Retina (tissue), 1 donor: ENCODE data around the gene OVOL3.
"Not testable (repeated sequence)": the region's sequence is repeated elsewhere in the genome, so short reads cannot be mapped to it uniquely, and the experiment has no call there.

Source experiments
- DNase-seq: peaks from one replicate; pipeline ENCODE4 v3.0.0-alpha.2; 2016

OVOL3 gene

GRCh38 chr19:36101550-36102327 lies 9.2 kb upstream of the OVOL3 start:
- DNase-seq = no peak

- DNase-seq = no peak
Observed at GRCh38 chr19:36103040-36103626, 7.8 kb upstream of the OVOL3 start.

GRCh38 chr19:36103842-36104552 lies 6.9 kb upstream of the OVOL3 start:
- no peak for DNase-seq

- no peak for DNase-seq
Observed at GRCh38 chr19:36106441-36106840, 4.5 kb upstream of the OVOL3 start.

- no peak for DNase-seq
Observed at GRCh38 chr19:36106991-36107390, 4.0 kb upstream of the OVOL3 start.

- DNase-seq = no peak
Observed at GRCh38 chr19:36108684-36109083, 2.3 kb upstream of the OVOL3 start.

GRCh38 chr19:36111200-36111539 lies 227 bp downstream of the OVOL3 start:
- DNase-seq = no peak

GRCh38 chr19:36112678-36113077 lies 1.7 kb downstream of the OVOL3 start:
- no peak for DNase-seq

GRCh38 chr19:36113425-36113824 lies 2.5 kb downstream of the OVOL3 start:
- no peak for DNase-seq

GRCh38 chr19:36113894-36114720 lies 3.2 kb downstream of the OVOL3 start:
- DNase-seq = peak; percentile 19

GRCh38 chr19:36114721-36115452 lies 3.9 kb downstream of the OVOL3 start, which contains the start of gene POLR2I:
TSS of gene POLR2I (minus strand) at chr19:36114875. CDS start at chr19:36114856, 19 bp downstream.
- peak; percentile 99 for DNase-seq

- DNase-seq = peak; percentile 53
Observed at GRCh38 chr19:36115453-36116343, 4.8 kb downstream of the OVOL3 start, which contains the start of gene TBCB. TSS of gene TBCB (plus strand) at chr19:36115468. CDS start at chr19:36115561, 93 bp downstream.

GRCh38 chr19:36116344-36116637 lies 5.3 kb downstream of the OVOL3 start:
- DNase-seq = no peak

- no peak for DNase-seq
Observed at GRCh38 chr19:36120092-36120983, 9.4 kb downstream of the OVOL3 start.

GRCh38 chr19:36120984-36121358 lies 10.0 kb downstream of the OVOL3 start:
- DNase-seq = no peak

- no peak for DNase-seq
Observed at GRCh38 chr19:36121486-36122124, 10.7 kb downstream of the OVOL3 start.

- DNase-seq = no peak
Observed at GRCh38 chr19:36125557-36125956, 14.6 kb downstream of the OVOL3 start.

- DNase-seq = no peak
Observed at GRCh38 chr19:36128392-36128736, 17.4 kb downstream of the OVOL3 start.

GRCh38 chr19:36131221-36131620 lies 20.3 kb downstream of the OVOL3 start:
- DNase-seq = not testable (repeated sequence)

GRCh38 chr19:36134867-36135266 lies 23.9 kb downstream of the OVOL3 start:
- DNase-seq = not testable (repeated sequence)
